Ammon's horn (tissue), 1 donor: ENCODE results near the gene BFSP2.
"Not testable (repeated sequence)": the region's sequence is repeated elsewhere in the genome, so short reads cannot be mapped to it uniquely, and the experiment has no call there.

ENCODE experiments used
- DNase-seq: peaks from one replicate; pipeline ENCODE4 v3.0.0-alpha.2; 2016; ENCODE audit warnings: low spot score

Gene BFSP2

DNA sequence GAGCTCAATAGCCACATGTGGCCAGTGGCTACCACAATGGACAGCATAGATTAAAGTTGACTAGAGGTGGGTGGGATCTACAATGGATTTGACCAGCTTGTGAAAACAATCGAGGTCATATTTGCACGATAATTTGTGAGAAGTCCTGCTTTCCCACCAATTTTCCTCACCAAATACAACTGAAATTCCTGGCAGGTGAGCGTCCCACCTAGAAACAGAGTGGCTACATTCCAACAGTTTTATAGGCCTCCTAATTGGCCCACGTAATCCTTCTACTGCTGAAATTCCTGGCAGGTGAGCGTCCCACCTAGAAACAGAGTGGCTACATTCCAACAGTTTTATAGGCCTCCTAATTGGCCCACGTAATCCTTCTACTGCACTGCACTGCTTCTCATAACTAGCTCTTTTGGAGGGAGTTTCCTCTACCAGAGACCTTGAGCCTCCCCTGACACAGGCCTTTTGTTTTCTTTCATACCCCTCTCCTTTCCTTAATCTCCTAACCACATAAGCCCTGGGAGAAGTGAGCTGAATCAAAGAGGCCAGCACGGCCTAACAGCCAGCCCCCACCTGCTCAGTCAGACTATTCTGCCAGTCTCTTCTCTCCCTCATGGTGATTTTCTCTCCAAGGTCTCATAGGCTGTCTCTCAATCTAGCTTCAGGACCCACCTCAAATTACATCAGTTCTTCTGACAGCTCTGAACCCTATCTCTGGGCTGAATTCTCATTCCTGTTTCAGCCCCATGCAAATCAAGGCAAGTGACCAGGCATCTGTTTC is 80.2 kb downstream of the BFSP2 start:
- DNase-seq: no peak

DNA sequence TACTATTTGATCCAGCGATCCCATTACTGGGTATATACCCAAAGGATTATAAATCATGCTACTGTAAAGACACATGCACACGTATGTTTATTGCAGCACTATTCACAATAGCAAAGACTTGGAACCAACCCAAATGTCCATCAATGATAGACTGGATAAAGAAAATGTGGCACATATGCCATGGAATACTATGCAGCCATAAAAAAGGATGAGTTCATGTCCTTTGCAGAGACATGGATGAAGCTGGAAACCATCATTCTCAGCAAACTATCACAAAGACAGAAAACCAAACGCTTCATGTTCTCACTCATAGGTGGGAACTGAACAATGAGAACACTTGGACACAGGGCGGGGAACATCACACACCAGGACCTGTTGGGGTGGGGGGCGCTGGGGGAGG is 82.6 kb downstream of the BFSP2 start:
- DNase-seq: not testable (repeated sequence)

DNA sequence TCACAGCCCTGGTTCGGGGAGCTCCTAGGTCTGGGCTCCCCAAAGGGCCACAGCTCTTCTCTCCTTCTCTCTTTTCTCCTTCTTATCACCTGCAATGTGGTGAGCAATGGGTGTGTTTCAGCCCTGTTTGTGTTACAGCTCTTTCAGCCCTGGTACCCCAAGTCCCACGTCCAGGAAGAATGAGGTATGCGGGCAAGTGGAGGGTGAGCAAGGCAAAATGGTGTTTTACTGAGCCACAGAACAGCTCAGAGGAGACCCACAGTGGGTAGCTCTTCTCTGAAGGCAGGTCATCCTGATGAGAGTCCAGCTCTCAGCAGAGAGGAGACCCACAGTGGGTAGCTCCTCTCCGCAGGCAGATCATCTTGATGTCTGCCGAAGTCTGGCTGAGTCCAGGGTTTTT is 86.8 kb downstream of the BFSP2 start:
- DNase-seq: no peak

DNA sequence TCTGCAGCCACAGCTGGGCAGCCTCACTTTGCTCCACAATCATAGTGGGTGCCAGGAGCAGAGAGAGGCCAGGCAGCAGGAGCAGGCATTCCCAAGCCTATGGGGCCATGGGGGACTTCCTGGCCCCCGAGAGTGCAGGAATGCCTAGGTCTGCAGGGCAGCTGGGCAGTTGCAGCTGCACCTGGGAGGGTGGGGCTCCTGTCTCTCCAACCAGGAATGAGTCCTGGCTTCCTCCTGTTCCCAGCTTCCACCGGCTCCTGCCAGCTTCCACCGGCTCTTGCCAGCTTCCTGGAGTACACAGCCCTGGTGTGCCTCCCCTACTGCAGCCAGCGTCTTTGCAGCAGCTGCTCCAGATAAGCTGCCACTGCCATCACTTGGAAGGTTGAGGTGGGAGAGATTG is 87.3 kb downstream of the BFSP2 start:
- DNase-seq: no peak

DNA sequence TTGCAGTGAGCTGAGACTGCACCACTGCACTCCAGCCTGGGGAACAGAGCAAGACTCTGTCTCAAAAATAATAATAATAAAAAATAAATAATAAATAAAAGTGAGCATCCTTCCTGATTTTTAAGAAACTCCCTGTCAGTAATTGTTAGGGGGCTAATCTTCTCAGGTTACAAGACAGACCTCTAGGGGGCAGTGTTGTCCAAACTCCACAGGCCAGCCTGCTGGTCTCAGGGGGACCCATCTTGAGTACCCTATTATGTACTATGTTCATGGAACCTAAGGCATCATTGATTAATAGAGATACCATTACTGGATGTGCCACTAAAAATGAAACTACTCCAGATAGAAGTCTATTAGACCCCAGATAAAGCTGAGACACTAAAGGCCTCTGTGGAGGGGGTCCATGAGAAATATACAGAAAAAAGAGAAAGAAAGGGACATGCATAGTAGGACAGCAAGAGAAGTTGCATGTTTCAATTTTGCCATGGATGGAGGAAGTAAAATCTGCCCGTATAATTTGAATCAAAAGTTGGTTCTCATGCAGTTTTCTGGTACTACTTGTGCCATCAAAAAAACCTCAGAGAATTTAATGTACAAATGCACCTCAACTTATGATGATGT is 88.2 kb downstream of the BFSP2 start:
- no peak for DNase-seq

DNA sequence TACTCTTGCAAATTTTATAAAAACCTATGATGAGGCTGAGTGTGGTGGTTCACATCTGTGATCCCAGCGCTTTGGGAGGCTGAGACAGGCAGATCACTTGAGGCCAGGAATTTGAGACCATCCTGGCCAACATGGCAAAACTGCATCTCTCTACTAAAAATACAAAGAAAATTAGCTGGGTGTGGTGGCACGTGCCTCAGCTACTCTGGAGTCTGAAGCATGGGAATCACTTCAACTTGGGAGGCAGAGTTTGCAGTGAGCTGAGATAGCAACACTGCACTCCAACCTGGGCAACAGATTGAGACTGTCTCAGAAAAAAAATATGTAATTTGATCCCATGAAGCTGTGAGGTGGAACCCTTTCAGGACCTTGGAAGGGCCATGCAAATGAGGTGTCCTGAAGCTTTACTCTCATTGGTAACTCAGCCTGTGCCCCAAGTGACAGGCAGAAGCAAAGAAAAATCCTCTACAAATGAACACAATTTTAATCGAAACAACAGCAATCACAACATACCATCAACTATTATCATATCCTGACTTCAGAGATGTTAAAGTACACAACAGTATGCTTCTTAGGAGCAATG is 89.0 kb downstream of the BFSP2 start:
- no peak for DNase-seq

DNA sequence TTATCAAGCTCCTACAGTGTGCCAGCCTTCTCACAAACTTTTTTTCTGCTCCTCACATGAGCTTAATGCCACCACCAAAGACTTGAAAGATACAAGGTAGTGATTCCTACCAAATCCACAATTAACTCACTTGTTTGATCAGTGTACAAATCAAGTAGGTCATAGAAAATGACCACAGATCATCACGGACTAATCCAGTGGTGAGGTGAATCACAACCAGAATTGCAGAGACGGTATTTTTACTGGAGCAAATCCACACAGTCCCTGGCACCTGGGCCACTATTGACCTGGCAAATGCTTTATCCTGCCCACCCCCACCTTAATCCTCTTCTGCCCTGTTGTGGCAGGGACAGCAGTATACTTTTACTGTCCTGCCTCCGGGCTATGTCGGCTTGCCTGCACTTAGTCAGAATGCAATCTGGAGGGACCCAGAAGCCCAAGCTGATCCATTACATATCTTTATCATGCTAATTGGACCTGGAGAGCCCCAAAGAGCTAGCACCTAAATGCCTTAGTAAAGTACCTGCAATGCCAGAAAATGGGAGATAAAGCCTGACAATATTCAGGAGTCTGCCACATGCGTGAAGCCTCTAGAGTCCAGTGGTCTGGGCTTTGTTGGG is 89.7 kb downstream of the BFSP2 start:
- DNase-seq: no peak

DNA sequence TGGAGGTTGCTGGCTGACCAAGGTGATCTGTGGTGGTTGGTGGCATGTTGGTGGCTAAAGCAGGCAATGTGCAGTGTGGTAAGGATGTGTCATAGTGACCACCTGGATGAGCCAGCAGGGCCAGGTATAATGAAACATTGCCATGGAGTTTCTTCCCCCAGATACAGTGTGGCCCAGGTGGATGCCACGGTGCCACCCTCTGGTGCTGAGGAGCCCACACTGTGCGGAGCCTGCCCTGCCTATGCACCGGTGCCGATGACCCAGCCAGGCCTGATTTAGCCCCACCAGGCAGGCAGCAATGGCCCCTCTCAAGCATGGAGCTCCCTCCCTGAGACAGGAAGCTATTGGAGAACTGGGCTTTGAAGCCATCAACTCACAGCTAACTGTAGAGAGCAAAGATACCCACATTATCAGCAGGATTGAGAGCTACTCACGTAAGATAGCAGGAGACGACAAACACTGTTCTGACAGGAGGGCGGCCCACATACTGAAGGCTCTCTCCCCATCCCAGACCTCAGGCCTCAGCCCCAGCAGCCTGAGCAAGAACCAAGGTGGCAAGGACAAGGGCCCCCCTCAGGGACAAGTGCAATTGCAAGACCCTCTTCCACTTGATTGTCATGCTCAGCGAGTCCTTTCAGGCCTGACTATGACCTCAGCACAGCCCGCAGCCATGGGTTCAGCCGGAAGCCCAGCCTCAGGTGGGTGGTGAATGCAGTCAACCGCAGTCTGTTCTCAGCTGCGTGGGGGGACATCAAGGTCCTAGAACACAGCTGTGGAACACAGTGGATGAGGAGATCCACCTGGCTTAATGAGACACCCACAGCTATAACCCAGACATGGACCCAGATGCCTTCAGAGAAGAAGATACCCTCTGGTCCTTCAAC is 90.9 kb downstream of the BFSP2 start:
- no peak for DNase-seq

DNA sequence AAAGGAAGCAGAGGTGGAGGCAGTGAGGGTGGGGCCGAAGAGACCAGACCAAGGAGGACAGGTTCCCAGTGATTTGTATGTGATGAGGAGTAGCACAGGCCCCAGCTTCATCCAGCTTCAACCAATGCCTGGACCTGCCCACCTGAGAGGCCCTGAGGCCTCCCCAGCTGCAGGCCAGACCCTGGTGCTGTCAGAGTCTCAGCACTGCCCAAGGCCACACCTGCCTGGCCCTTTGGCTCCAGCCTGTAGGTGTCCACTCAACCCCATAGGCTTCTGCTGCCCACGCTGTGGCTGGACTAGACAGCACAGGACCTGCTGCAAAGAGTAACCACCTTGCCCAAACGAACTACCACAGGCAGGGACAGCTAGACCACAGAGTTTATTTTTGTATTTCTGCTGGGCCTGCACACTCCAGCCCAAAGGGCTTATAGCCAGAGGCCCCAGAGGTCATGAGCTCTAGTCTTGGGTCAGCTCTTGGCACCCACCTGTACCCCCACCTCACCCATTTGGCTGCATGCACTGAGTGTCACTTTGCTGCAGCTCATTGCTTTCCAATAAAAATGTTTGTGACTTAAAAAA is 91.7 kb downstream of the BFSP2 start:
- DNase-seq: no peak

DNA sequence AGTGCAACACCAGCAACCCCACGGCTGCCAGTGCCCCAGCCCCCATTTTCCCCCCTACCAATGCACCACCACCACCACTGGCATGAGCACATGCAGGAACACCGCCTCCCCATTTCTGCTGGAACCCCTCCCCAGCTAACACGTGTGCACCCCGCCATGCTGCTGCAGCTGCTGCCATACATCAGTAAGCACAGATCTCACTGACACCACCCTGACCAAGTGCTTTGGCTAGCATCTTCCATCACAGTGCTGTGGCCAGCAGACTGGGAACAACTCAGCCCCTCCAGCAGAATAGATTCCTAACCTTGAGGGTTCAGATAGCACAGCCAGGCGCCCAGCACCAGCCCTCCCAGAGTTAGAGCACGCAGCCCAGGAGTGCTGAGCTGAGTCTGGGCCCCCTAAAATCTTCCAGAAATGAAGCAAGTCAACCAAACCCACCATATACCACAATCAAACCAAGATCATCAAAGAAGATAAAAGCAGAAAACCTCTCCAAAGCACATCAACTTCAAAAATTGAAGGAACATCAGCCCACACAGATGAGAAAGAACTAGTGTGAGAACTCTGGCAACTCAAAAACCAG is 92.4 kb downstream of the BFSP2 start:
- DNase-seq: no peak

DNA sequence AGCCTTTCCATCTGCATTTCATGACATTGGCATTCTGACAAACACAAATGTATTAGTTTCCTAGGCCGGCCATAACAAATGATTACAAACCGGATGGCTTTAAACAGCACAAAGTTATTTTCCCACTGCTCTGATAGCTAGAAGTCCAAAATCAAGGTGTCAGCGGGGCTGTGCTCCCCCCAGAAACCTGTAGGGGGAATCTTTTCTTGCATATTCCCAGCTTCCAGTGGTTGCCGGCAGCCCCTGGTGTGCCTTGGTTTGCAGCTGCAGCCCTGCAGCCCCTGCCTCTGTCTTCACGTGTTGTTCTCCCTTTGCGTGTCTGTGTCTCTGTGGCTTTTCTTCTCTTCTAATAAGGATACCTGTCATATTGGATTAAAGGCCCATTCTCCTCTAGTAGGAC is 94.6 kb downstream of the BFSP2 start:
- DNase-seq: no peak

DNA sequence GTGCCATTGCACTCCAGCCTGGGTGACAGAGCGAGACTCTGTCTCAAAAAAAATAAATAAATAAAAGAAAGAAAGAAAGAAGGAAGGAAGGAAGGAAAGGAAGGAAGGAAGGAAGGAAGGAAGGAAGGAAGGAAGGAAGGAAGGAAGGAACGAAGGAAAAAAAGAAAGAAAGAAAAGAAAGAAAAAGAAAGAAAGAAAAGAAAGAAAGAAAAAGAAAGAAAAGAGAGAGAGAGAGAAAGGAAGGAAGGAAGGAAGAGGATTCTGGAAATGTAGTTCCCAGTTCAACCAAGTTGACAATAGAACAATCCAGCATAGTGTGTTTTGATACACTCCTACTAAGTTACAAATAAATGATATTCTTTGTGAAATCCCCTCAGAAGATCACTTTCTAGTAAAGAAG is 102.7 kb downstream of the BFSP2 start:
- not testable (repeated sequence) for DNase-seq

DNA sequence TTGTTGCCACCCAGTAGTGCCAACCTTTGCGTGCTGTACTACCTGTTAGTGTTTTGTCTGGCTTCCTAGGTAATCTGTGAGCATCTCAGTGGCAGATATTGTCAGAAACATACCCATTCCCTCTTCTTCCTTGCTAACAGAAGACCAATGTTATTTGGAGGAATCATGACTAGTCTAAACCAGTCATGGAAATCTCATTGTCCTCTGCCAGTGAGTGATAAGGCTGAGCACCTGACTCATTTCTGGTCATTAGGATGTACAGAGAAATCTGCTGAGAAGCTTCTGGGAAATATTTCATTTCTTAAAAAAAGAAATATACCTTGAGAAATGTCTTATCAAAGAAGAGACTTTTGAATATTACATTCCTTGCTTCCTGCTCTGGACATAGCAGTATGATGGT is 103.6 kb downstream of the BFSP2 start:
- no peak for DNase-seq

DNA sequence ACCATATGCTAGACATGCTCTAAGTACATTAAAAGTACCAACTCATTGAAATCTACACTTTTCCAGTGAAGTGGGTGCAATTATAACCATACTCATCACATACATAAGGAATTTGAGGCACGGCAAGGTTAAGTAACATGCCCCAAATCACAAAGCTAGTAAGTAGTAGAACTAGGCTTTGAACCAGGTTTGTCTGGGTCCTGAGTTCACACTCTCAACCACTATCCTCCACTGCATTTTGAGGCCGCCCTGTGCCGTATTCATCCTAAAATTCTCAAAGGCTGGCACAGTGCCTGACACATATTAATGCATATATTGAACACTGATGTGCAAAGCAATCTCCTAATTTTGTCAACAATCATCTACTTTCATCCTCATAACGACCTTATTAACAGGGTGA is 104.9 kb downstream of the BFSP2 start:
- DNase-seq: no peak

DNA sequence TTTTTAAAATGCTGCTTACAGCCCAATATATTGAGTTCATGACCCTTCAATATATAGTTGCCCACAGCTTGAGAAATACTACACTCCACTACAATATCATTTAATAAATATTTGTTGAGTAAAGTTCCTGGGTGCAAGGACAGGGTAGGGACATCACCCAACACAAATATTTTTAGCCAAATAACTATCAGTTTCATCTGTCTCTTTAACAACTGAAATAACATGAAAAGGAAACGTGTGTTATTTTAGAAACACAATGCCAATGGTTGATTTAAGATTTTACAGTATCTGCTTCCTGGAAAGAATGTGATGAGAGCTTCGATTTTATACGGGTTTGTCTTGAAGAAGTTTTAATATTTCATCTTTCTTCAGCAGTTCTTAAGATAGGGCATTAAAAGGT is 106.0 kb downstream of the BFSP2 start:
- no peak for DNase-seq

DNA sequence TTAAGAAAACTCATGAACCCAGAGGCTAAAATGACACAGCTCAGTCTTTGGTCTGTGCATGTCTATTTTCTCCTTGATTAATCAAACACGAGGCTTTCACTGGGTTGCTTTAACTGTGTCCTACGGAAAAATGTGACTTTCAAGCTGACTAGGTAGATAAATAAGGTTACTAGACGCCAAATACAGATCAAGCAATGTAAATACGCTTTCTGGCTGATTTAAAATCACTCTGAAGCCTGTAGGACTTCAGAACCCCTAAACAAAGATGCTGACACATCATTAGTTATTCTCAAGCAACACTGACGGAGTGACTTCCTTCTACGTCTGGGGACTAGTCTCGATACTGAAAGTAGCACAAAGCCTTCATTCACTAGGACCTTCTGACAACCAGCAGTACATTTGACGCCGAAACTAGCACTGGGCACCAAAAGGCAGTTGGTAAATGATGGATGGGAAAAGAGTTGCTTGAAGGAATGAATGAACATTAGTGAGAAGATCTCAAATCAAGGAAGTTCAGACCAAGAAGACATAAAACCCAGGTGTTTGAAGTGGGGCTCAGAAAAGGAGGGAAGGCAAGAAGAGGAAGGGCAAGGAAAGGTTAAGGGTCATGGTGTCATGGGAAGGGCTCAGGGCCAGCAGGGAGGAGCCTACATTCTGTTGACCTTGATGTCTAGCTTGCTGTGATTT is 106.5 kb downstream of the BFSP2 start:
- DNase-seq: peak; percentile 62

DNA sequence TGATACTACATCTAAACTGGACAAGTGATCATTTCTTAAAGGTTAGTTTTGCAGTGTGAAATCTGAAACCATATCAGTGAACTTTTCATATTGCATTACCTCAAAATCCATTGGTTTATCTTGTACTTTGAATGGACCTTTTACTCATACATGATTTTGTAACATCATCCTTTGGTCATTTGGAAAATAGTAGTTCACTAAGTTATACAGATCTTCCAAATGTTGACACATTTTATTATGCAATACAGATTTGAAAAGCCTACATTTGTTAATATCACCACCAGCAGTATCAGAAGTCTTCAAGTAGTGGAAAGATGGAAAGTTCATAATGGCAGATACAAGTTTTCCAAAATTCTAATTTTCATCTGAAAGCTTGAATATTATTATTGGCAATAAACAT is 109.6 kb downstream of the BFSP2 start:
- no peak for DNase-seq

DNA sequence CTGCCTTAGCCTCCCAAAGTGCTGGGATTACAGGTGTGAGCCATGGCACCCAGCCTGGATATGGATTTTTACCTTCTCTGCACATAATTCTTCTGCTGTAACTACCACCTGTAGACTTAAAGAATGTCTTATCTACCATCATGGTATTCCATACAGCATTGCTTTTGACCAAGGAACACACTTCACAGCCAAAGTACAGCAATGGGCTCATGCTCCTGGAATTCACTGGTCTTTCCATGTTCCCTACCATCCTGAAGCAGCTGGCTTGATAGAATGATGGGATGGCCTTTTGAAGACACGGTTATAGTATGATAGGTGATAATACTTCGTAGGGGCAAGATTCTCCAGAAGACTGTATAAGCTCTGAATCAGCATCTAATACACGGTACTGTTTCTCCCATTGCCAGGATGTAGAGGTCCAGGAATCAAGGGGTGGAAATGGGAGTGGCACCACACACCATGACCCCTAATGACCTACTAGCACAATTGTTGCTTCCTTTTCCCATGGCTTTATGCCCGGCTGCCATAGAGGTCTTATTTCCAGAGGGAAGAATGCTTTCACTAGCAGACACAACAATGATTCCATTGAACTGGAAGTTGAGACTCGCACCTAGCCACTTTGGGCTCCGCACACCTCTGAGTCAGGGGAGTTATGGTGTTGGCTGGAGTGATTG is 112.7 kb downstream of the BFSP2 start:
- DNase-seq: no peak

DNA sequence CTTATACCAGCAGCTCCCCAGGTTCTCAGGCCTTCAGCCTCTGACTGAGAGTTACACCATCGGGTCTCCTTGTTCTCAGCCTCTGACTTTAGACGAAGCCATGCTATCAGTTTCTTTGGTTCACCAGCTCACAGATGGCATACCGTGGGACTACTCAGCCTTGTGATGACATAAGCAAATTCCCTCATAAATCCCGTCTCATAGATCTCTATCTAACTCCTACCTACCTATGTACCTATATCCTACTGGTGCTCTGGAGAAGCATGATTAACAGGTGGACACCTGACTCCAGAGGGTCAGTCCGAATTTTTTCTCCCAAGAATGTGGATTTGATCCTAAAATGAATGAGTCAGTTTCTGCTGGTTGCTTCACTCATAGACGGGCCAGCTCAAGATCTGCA is 114.6 kb downstream of the BFSP2 start:
- DNase-seq: no peak

DNA sequence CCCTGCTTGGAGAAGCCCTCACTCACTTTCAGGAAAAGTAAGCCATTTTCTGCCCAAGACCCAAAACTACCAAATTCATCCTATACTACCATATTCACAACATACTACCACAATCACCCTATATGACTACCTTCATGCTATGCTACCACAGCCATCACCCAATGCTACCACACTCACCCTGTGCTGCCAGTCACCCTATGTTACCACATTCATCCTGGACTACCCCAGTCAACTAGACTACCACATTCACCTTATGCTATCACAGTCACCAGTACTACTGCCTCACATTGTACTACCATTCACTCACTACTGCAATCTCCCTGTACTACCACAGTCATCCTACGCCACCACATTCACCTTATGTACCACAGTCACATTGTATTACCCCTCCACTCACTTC is 115.3 kb downstream of the BFSP2 start:
- no peak for DNase-seq
